Measurements from ENCODE around the gene CC2D2A.

CC2D2A gene

DNA sequence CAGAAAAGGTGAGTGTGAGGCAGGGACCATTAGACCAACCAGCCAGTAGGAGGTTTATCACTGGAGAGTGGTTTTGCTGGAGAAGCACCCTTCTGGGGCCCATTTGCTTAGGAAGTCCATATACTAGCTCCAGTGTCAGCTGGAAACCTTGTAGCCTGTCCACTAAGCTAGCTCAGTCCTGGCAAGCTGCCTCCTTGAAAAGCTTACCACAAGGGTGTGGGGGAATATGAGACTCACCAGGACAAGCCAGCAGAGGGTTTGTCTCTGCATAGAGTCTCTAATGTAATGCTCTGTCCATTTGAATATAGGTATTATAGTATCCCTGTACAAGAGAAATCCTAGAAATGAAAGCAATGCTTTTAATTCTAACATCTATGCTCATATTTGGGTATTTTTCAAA is 99.1 kb downstream of the CC2D2A start:
- TF ChIP-seq EZH2phosphoT487 (conservative IDR thresholded peaks at IDR 0.05; ENCODE audit: low read length): no peak
- TF ChIP-seq, protein P1, sequence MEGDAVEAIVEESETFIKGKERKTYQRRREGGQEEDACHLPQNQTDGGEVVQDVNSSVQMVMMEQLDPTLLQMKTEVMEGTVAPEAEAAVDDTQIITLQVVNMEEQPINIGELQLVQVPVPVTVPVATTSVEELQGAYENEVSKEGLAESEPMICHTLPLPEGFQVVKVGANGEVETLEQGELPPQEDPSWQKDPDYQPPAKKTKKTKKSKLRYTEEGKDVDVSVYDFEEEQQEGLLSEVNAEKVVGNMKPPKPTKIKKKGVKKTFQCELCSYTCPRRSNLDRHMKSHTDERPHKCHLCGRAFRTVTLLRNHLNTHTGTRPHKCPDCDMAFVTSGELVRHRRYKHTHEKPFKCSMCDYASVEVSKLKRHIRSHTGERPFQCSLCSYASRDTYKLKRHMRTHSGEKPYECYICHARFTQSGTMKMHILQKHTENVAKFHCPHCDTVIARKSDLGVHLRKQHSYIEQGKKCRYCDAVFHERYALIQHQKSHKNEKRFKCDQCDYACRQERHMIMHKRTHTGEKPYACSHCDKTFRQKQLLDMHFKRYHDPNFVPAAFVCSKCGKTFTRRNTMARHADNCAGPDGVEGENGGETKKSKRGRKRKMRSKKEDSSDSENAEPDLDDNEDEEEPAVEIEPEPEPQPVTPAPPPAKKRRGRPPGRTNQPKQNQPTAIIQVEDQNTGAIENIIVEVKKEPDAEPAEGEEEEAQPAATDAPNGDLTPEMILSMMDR (IDR thresholded peaks at IDR 0.05; ENCODE audit: insufficient read depth, low read length, poor library complexity, severe bottlenecking): no peak
- H3K79me2 ChIP-seq (ENCODE audit: insufficient read depth, low read length): no peaks in the 10 kb centered on the region
- no peaks in the 10 kb centered on the region for H3K27me3 ChIP-seq (ENCODE audit: low read length)
- H3K9me2 ChIP-seq (replicated peaks; ENCODE audit: insufficient read depth, low read length): no peaks in the 10 kb centered on the region; the same call in 1 of the 2 replicates
- no peaks in the 10 kb centered on the region for H4K20me1 ChIP-seq (ENCODE audit: low read depth, low read length)
- no peak overlapping the region for H3K9ac ChIP-seq (ENCODE audit: low read length)
- no peaks in the 10 kb centered on the region for H3K36me3 ChIP-seq (ENCODE audit: low read length)
- no peaks in the 10 kb centered on the region for H3K9me3 ChIP-seq (ENCODE audit: insufficient read depth, low read length)
- no peak overlapping the region for H2AFZ ChIP-seq (ENCODE audit: low read depth, low read length, severe bottlenecking)
- no peaks in the 10 kb centered on the region for H3F3A ChIP-seq (ENCODE audit: insufficient read depth)
- H3K27ac ChIP-seq (ENCODE audit: low read depth, low read length): no peak overlapping the region
- no peak overlapping the region for H3K4me2 ChIP-seq (ENCODE audit: low read depth, low read length, poor library complexity, severe bottlenecking)
- H3K4me3 ChIP-seq (ENCODE audit: insufficient read depth, low read length, poor library complexity, severe bottlenecking): no peak overlapping the region

DNA sequence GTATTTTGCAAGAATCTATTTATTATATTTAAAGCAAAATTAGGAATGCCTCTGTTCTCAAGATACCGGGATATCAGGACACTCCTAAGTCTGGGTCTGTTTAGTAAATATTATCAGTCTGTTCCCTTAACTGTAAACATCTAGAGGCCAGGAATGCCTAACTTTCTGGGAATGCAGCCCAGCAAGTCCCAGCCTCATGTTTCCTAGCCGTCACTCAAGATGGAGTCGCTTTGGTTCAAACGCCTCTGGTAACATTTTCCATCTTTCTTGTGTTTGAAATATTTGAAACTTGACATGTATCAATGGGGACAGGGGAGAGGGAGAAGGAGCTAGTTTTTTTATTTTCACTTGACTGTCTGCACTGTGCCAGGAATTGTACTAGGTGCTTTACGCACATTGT is 100.1 kb downstream of the CC2D2A start:
- no peak for TF ChIP-seq EZH2phosphoT487 (conservative IDR thresholded peaks at IDR 0.05; ENCODE audit: low read length)
- TF ChIP-seq, protein P1 (IDR thresholded peaks at IDR 0.05; ENCODE audit: insufficient read depth, low read length, poor library complexity, severe bottlenecking): no peak
- no peaks in the 10 kb centered on the region for H3K9me3 ChIP-seq (ENCODE audit: insufficient read depth, low read length)
- no peak overlapping the region for H3K4me3 ChIP-seq (ENCODE audit: insufficient read depth, low read length, poor library complexity, severe bottlenecking)
- no peak overlapping the region for H2AFZ ChIP-seq (ENCODE audit: low read depth, low read length, severe bottlenecking)
- no peaks in the 10 kb centered on the region for H3K36me3 ChIP-seq (ENCODE audit: low read length)
- no peak overlapping the region for H3K27ac ChIP-seq (ENCODE audit: low read depth, low read length)
- H3K4me2 ChIP-seq (ENCODE audit: low read depth, low read length, poor library complexity, severe bottlenecking): no peak overlapping the region
- H3K9me2 ChIP-seq (replicated peaks; ENCODE audit: insufficient read depth, low read length): no peaks in the 10 kb centered on the region; the same call in 1 of the 2 replicates
- no peaks in the 10 kb centered on the region for H4K20me1 ChIP-seq (ENCODE audit: low read depth, low read length)
- H3K27me3 ChIP-seq (ENCODE audit: low read length): no peaks in the 10 kb centered on the region
- H3K9ac ChIP-seq (ENCODE audit: low read length): no peak overlapping the region
- H3K79me2 ChIP-seq (ENCODE audit: insufficient read depth, low read length): no peaks in the 10 kb centered on the region
- no peaks in the 10 kb centered on the region for H3F3A ChIP-seq (ENCODE audit: insufficient read depth)

DNA sequence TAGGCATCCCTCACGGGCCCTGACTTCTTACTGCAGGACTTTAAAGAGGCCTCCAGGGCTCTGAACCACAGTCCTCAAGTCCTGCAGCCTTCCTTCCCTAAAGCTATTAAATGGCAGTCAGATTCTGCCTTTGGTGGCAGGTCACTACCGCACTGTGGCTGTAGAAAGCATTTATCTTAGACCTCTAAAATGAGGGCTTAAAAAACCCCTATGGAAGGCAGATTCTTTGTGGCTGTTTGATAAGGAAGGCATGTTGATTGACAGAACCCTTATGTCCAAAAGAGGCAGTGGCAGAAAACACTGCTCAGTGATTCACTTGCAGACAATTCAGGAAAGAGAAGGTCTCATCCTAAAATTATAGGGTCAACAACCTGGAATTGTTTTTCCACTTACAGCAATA is 106.3 kb downstream of the CC2D2A start:
- H4K20me1 ChIP-seq (ENCODE audit: low read depth, low read length): no peaks in the 10 kb centered on the region
- H3K4me3 ChIP-seq (ENCODE audit: insufficient read depth, low read length, poor library complexity, severe bottlenecking): no peak overlapping the region
- no peak overlapping the region for H2AFZ ChIP-seq (ENCODE audit: low read depth, low read length, severe bottlenecking)
- no peaks in the 10 kb centered on the region for H3K9me3 ChIP-seq (ENCODE audit: insufficient read depth, low read length)
- H3K27me3 ChIP-seq (ENCODE audit: low read length): no peaks in the 10 kb centered on the region
- no peak for TF ChIP-seq EZH2phosphoT487 (conservative IDR thresholded peaks at IDR 0.05; ENCODE audit: low read length)
- TF ChIP-seq, protein P1 (IDR thresholded peaks at IDR 0.05; ENCODE audit: insufficient read depth, low read length, poor library complexity, severe bottlenecking): no peak
- H3K9ac ChIP-seq (ENCODE audit: low read length): no peak overlapping the region
- H3K27ac ChIP-seq (ENCODE audit: low read depth, low read length): no peak overlapping the region
- no peaks in the 10 kb centered on the region for H3K9me2 ChIP-seq (replicated peaks; ENCODE audit: insufficient read depth, low read length)
- H3K36me3 ChIP-seq (ENCODE audit: low read length): no peaks in the 10 kb centered on the region
- H3K4me2 ChIP-seq (ENCODE audit: low read depth, low read length, poor library complexity, severe bottlenecking): no peak overlapping the region
- no peaks in the 10 kb centered on the region for H3K79me2 ChIP-seq (ENCODE audit: insufficient read depth, low read length)
- H3F3A ChIP-seq (ENCODE audit: insufficient read depth): no peaks in the 10 kb centered on the region
